ENCODE results near the gene HAGH.

DNA sequence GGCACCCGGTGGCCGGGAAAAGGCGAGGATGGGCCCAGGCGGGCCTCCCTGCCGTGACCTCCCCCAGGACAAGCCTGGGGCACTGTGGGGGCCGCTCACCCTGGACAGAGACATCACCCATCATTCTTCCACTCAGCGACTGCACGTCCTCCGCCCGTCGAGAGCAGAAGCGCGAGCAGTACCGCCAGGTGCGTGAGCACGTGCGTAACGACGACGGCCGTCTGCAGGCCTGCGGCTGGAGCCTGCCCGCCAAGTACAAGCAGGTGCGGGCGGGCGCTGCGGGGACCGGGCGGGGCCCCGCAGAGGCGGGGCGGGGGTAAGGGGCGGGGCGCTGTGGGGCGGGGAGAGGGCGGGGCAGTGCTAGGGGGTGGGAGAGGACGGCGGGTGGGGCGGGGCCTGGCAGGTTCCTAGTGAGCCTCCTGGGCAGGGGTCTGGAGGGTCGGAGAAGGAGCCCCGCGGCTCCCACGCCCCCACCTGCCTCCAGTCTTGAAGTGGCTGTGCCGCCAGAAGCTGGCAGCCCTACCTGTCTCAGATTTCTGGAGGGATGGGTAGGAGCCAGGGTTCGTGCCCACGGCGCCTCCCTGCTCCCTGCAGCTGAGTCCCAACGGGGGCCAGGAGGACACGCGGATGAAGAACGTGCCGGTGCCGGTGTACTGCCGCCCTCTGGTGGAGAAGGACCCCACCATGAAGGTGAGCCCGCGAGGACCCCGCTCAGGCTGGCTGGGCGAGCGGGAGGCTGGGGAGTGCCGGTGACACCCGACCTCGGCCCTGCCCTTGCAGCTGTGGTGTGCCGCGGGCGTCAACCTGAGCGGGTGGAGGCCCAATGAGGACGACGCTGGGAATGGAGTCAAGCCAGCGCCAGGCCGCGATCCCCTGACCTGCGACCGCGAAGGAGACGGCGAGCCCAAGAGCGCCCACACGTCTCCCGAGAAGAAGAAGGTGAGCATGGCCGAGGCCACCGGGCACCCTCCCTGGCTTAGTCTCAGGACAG lies 62.8 kb downstream of the HAGH start:
- TF ChIP-seq RAD21 (conservative IDR thresholded peaks at IDR 0.05): peak; percentile 38
- TF ChIP-seq EP300 (conservative IDR thresholded peaks at IDR 0.05; ENCODE audit: poor library complexity, severe bottlenecking): no peak
- no peak for TF ChIP-seq POLR2AphosphoS5 (IDR thresholded peaks at IDR 0.05)
- TF ChIP-seq, protein P1, sequence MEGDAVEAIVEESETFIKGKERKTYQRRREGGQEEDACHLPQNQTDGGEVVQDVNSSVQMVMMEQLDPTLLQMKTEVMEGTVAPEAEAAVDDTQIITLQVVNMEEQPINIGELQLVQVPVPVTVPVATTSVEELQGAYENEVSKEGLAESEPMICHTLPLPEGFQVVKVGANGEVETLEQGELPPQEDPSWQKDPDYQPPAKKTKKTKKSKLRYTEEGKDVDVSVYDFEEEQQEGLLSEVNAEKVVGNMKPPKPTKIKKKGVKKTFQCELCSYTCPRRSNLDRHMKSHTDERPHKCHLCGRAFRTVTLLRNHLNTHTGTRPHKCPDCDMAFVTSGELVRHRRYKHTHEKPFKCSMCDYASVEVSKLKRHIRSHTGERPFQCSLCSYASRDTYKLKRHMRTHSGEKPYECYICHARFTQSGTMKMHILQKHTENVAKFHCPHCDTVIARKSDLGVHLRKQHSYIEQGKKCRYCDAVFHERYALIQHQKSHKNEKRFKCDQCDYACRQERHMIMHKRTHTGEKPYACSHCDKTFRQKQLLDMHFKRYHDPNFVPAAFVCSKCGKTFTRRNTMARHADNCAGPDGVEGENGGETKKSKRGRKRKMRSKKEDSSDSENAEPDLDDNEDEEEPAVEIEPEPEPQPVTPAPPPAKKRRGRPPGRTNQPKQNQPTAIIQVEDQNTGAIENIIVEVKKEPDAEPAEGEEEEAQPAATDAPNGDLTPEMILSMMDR (IDR thresholded peaks at IDR 0.05; ENCODE audit: poor library complexity, severe bottlenecking): peak; percentile 57
- TF ChIP-seq MXI1 (conservative IDR thresholded peaks at IDR 0.05; ENCODE audit: poor library complexity, severe bottlenecking): no peak
- no peak for TF ChIP-seq SMC3 (conservative IDR thresholded peaks at IDR 0.05; ENCODE audit: poor library complexity)
- no peak for TF ChIP-seq TAF1 (IDR thresholded peaks at IDR 0.05; ENCODE audit: low read depth)

Measured in neural cell (in vitro differentiated cells).